Kidney (tissue), 14 donors: ENCODE measurements around the gene GLIS1. TPM values are rescaled to one million over a fixed set of nuclear protein-coding genes. Genes with fewer than 3 reads are reported as not detected.
"Not testable (repeated sequence)": the region's sequence is repeated elsewhere in the genome, so short reads cannot be mapped to it uniquely, and the experiment has no call there.

Source experiments
- DNase-seq, 5 donors: peaks; one replicate each; pipeline ENCODE4 v3.0.0-alpha.2; 2013 to 2020
- FAIRE-seq: peaks from 2 replicates; lab custom pipeline; 2012; peaks lifted over from hg19 to GRCh38; lab: Jason Lieb, UNC
- H3K27ac ChIP-seq, 2 donors: one replicate each; pipeline ENCODE4 v1.7.0; 2013; ENCODE audit warnings: low read depth in 2 of 2, low read length in 2 of 2, inconsistent platforms in 1 of 2
- H3K27me3 ChIP-seq: one replicate; pipeline ENCODE4 v1.7.1; 2013; ENCODE audit warnings: low read length, inconsistent platforms; ENCODE audit not compliant: control insufficient read depth, insufficient read depth
- H3K36me3 ChIP-seq, 3 donors: one replicate each; pipeline versions ENCODE4 v1.7.0 to v1.7.1; 2013; ENCODE audit warnings: low read length in 3 of 3, control low read depth in 1 of 3, inconsistent platforms in 1 of 3; ENCODE audit not compliant: insufficient read depth in 3 of 3, control insufficient read depth in 2 of 3
- H3K4me1 ChIP-seq, 3 donors: one replicate each; pipeline versions ENCODE4 v1.7.0 to v1.7.1; 2013; ENCODE audit warnings: low read length in 3 of 3, inconsistent platforms in 1 of 3, low read depth in 1 of 3; ENCODE audit not compliant: control insufficient read depth in 2 of 3, insufficient read depth in 2 of 3
- H3K4me3 ChIP-seq, 3 donors: one replicate each; pipeline versions ENCODE4 v1.7.0 to v1.8.1; 2013; ENCODE audit warnings: low read length in 3 of 3, control low read depth in 1 of 3, inconsistent platforms in 1 of 3
- H3K9ac ChIP-seq, 3 donors: one replicate each; pipeline versions ENCODE4 v1.7.0 to v1.7.1; 2013; ENCODE audit warnings: low read length in 3 of 3, control low read depth in 1 of 3, inconsistent platforms in 1 of 3
- H3K9me3 ChIP-seq, 3 donors: one replicate each; pipeline versions ENCODE4 v1.7.0 to v1.7.1; 2013; ENCODE audit warnings: low read length in 3 of 3, control low read depth in 1 of 3, inconsistent platforms in 1 of 3; ENCODE audit not compliant: control insufficient read depth in 2 of 3, insufficient read depth in 1 of 3
- CTCF ChIP-seq: IDR thresholded peaks from 3 replicates; pipeline ENCODE4 v1.5.1; 2012; ENCODE audit warnings: mild to moderate bottlenecking, moderate library complexity, borderline replicate concordance; ENCODE audit not compliant: insufficient read depth; ENCODE audit errors: extremely low read depth
- intact Hi-C: fragments of 100-400 bp; cut with DNase I; formaldehyde crosslinking; loops from one replicate; pipeline ENCODE4 v1.11.1; 2022
- polyA plus RNA-seq: library from polyadenylated mRNA; stranded (reverse); fragments of 350-450 nt; fragmentation: Illumina TruSeq; extraction: RNeasy Lipid Tissue Mini Kit (QIAGEN cat#74804); gene quantifications from one replicate; pipeline ENCODE4 v1.2.3, GENCODE V29; 2014; ENCODE audit warnings: low read depth, low replicate concordance; ENCODE audit not compliant: insufficient read depth
- total RNA-seq: library from RNA; stranded (reverse); fragmentation: NEBNext Ultra II Directional; extraction: Animal tissue kit (Norgen Biotek cat#: 25700); gene quantifications from one replicate; pipeline ENCODE4 v1.2.1, GENCODE V29; 2021
- donor health status: control.
- donor health status: control.
- donor health status: control.
- donor health status: control.
- donor health status: control.
- donor health status: DM: yes; HTN: yes; CAD: no.
- donor health status: Normal renal cell carcinoma (clear cell type).

Gene GLIS1
- total and polyA plus RNA-seq, 2 donors from 2014 or later = 3.3 to 3.7 TPM

- H3K9ac ChIP-seq = no peak overlapping the region
- FAIRE-seq = no peak
- intact Hi-C loops = loop anchor here (10.0 kb wide), 1 partner anchor 481 kb away; no protein-coding TSS in a partner anchor
These were observed 26.7 kb upstream of the GLIS1 start for GRCh38 chr1:53765657-53766056.

GRCh38 chr1:53763911-53764310 lies 24.9 kb upstream of the GLIS1 start:
- FAIRE-seq = no peak
- intact Hi-C loops = loop anchor here (10.0 kb wide), 1 partner anchor 479 kb away; no protein-coding TSS in a partner anchor
- H3K9me3 ChIP-seq = no peaks in the 10 kb centered on the region
- DNase-seq = no peak
- H3K27me3 ChIP-seq = no peaks in the 10 kb centered on the region
- H3K27ac ChIP-seq = no peak overlapping the region
- no peaks in the 10 kb centered on the region for H3K4me1 ChIP-seq
- H3K9ac ChIP-seq = no peak overlapping the region
- H3K4me3 ChIP-seq = no peak overlapping the region
- H3K36me3 ChIP-seq = no peaks in the 10 kb centered on the region
- no peak for TF ChIP-seq CTCF

More at GRCh38 chr1:53765657-53766056, 26.7 kb upstream of the GLIS1 start:
- Histone ChIP-seq H3K36me3 (no peaks in the 10 kb centered on the region), H3K9me3 (no peaks in the 10 kb centered on the region), H3K27ac (no peak overlapping the region), H3K4me3 (no peak overlapping the region), H3K4me1 (no peaks in the 10 kb centered on the region), H3K27me3 (no peaks in the 10 kb centered on the region)
- no peak for TF ChIP-seq CTCF
- no peak for DNase-seq

GRCh38 chr1:53763461-53763860 lies 24.5 kb upstream of the GLIS1 start:
- DNase-seq (no peak), FAIRE-seq (no peak)
- H3K9me3 ChIP-seq = no peaks in the 10 kb centered on the region
- H3K27ac ChIP-seq = no peak overlapping the region
- H3K4me3 ChIP-seq = no peak overlapping the region
- H3K9ac ChIP-seq = no peak overlapping the region
- TF ChIP-seq CTCF = no peak
- intact Hi-C loops = loop anchor here (10.0 kb wide), 1 partner anchor 479 kb away; no protein-coding TSS in a partner anchor
- H3K36me3 ChIP-seq = no peaks in the 10 kb centered on the region
- no peaks in the 10 kb centered on the region for H3K4me1 ChIP-seq
- H3K27me3 ChIP-seq = no peaks in the 10 kb centered on the region

- H3K27ac ChIP-seq, H3K4me3 ChIP-seq, H3K36me3 ChIP-seq, FAIRE-seq, H3K4me1 ChIP-seq, H3K9me3 ChIP-seq, H3K27me3 ChIP-seq, H3K9ac ChIP-seq, DNase-seq: not testable (repeated sequence)
- intact Hi-C loops = loop anchor here (10.0 kb wide), 1 partner anchor 476 kb away; no protein-coding TSS in a partner anchor
These were observed 21.5 kb upstream of the GLIS1 start for GRCh38 chr1:53760497-53760896.
